Limb (tissue), 2 donors: Measurements from ENCODE around the gene GRIFIN.
"Not testable (repeated sequence)": the region's sequence is repeated elsewhere in the genome, so short reads cannot be mapped to it uniquely, and the experiment has no call there.

Experiments
- DNase-seq, 2 donors: peaks; one replicate each; pipeline ENCODE4 v3.0.0-alpha.2; 2016; ENCODE audit errors: extremely low spot score in 2 of 2

The GRIFIN gene

DNA sequence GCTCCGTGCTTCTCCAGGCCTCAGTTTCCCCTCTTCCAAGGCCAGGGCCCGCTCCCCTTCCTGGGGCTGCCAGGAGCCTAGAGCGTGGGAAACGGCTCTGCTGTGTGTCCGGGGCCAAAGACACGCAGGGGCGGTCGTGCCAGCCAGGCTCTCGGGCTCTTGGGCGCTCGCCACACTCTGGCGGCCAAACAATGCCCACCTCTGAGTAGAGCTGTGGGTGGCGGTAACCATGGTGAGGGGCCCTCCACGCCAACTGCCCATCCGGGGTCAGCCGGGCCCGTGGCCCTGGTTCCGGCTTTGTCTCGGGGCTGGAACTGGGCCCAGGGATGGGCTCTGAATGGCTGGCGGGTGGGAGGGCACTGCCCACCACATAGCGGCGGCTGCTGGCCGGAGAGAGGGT is 16.0 kb downstream of the GRIFIN start:
- DNase-seq = no peak

GRCh38 chr7:2459674-2460073 is 16.5 kb downstream of the GRIFIN start:
- DNase-seq = no peak

- not testable (repeated sequence) for DNase-seq
These were observed 22.3 kb downstream of the GRIFIN start for GRCh38 chr7:2453849-2454248.

DNA sequence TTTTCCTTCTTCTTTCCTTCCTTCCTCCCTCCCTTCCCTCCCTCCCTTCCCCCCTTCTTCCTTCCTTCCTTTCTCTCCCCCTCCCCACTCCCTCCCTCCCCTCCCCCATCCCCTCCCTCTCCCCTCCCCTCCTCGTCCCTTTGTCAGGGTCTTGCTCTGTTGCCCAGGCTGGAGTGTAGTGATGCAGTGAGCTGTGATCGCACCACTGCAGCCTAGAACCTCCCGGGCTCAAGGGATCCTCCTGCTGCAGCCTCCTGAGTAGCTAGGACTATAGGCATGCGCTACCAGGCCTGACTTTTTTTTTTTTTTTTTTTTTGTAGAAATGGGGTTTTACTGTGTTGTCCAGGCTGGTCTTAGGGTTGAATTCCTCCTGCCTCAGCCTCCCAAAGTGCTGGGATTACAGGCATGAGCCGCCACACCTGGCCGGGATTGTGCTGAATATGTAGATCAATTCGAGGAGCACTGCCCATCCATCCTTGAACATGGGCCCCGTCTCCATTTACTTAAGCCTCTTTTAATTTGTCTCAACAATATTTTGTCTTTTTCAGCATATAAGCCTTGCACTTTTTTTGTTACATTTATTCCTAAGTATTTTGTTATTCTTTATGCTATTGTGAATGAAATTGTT is 23.4 kb downstream of the GRIFIN start:
- no peak for DNase-seq

GRCh38 chr7:2452074-2452507 is 24.1 kb downstream of the GRIFIN start:
- no peak for DNase-seq

DNA sequence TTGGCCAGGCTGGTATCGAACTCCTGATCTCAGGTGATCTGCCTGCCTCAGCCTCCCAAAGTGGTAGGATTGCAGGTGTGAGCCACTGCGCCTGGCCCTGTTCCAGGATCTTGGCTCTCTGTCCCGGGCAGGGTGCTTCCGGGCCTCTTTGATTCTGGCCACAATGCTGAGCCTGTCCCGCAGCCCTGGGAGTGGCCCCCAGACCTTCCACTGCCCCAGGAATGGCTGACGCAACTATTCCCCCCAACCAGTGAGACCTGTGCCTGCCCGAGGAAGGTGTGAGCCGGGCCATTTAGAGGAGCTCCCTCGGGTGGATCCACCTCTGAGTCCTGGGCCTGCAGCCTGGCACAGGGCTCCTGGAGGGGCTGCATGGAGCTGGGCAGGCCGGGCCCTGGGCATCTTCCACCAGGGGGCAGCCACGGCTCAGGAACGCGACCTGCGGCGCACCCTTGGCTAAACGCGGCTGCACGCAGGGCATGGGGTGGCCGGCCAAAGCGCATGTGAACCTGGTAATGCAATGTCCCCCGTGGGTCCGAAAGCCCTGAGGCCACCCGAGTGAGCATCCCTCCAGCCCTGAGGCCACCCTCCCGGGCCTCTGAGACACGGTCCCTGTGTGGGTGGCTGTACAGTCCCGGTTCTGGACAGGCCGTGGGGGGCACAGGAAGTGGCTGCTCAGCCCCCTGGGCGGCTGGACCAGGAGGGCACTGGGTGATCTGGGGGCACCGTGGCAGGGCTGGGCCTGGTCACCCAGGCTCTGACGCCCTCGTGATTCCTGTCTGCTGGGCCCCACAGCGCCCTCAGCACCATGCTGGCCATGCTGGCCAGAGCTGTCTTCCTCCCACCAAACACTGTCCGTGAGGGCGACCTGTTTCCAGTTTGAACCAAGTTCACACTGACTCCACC is 24.8 kb downstream of the GRIFIN start:
- DNase-seq = peak; percentile 55 to 89

DNA sequence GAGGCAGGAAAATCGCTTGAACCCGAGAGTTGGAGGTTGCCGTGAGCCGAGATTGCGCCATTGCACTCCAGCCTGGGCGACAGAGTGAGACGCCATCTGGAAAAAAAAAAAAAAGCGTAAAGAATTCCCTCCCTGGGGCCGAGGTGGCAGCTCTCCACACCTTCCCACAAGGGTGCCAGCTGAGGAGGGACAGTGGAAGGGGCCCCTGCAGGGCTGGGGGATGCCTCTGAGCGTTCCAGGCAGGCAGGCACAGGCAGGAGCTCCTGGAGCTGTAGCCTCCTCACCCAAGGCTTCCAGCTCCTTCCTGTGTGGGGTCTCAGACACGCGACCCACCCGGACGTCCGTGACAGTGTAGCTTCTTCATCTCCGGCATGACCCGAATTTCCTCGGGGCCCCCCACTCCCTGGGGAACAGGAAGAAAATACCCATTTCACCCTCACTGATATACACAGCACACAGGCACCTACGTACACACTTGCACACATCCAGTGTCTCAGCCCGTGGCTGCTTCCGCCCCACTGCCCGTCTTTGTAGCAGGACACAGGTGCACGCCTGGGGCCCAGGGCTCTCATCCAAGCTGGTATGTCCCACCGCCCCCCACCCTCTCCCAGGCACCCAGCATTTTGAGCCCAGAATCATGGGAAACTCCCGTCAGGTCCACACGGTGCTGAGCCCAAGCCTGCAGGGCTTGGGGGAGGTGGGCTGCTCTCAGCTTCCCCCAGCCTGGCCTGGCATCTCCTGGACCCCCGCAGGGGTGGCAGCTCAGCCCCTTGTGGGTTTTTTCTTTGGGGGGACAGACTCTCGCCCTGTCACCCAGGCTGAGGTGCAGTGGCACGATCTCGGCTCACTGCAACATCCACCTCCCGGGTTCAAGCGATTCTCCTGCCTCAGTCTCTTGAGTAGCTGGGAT is 25.7 kb downstream of the GRIFIN start:
- no peak for DNase-seq

GRCh38 chr7:2446676-2447075 is 29.5 kb downstream of the GRIFIN start:
- DNase-seq = no peak

GRCh38 chr7:2445898-2446555 is 30.2 kb downstream of the GRIFIN start:
- DNase-seq = no peak

GRCh38 chr7:2445047-2445446 is 31.2 kb downstream of the GRIFIN start:
- no peak for DNase-seq

DNA sequence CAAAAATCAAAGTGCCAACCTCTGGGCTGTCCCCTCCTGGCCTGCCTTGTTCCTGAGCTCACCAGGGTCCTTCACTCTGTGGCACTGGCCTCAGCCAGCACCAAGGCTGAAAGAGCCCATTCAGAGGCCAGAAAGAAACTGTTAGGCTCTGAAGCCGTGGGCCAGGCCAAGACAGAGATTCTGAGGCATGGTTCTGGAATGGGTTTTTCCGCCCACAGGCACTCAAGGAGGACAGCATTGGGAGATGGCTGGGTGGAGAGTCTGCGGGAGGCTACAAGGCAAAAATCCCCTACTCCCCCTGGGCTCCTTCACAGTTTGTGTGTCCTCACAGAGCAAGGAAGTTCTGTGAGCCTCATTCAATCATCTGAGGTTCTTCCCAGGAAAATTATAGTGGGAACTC is 31.7 kb downstream of the GRIFIN start:
- no peak for DNase-seq

DNA sequence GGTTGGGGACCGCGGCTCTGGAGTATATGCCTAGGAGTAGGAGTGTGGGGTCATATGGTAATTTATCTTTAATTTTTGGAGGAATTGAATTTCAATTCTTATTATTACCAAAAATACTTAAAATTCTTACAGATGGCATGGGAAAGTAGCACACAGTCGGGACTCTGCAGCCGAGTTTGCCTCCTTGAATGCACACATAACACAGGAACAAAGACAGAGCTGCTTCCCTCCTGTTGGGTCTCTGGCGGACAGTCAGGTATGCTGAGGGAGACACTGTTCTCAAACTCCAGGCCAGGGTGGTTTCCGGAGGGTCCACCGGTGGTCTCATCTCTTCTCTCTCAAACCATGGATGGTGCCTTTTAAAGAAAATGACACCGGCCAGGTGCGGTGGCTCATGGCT is 32.7 kb downstream of the GRIFIN start:
- no peak for DNase-seq

DNA sequence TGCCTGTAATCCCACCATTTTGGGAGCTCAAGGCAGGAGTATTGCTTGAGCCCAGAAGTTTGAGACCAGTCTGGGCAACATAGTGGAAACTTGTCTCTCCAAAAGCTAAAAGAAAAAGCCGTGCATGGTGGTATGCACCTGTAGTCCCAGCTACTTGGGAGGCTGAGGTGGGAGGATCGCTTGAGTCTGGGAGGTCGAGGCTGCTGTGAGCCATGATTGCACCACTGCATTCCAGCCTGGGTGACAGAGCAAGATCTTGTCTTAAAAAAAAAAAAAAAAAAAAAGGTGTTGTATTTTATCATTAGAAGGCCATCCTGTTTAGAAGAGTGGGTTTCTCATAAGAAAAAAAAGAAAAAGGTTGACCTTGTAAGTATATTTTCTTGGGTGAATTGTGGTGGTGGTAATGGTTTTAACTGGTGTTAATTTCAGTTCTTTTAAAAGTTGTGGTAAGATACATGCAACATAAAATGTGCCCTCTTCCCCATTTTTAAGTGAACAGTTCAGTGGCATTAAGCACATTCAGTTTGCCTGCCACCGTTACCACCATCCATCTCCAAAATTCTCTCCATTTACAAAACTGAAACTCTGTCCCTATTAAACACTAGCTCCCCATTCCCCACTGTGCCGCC is 34.7 kb downstream of the GRIFIN start:
- no peak for DNase-seq

DNA sequence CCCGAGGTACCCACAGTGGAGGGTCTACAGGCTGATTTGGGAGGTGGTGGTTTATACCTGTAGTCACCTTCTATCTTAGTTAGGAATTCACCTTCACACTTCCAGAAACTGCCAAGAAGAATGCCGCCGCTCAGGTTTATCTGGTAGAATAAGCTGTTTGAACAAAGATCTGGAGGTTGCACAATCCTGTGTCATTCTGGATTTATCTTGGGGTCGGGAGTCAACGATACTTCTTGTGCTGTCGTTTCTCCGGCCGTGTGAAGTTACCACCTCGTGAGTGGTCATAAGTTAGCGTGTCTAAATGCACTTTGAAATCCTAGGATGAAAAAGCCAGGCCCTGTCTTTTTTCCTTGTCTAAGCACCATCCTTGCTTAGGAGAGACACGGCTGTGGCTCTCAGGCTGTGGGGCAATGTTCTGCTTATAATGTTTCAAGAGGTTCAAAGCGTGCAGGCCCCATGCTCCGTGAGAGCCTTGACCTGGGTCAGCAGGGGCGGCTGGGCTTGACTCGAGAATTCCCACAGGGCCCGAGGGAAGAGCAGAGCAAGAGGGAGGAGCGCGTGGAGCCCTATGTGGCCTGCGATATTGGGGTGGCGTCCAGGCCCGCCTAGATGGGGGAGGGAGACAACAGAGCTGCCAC is 35.5 kb downstream of the GRIFIN start:
- DNase-seq = no peak

GRCh38 chr7:2438775-2439174 is 37.4 kb downstream of the GRIFIN start:
- DNase-seq = no peak

DNA sequence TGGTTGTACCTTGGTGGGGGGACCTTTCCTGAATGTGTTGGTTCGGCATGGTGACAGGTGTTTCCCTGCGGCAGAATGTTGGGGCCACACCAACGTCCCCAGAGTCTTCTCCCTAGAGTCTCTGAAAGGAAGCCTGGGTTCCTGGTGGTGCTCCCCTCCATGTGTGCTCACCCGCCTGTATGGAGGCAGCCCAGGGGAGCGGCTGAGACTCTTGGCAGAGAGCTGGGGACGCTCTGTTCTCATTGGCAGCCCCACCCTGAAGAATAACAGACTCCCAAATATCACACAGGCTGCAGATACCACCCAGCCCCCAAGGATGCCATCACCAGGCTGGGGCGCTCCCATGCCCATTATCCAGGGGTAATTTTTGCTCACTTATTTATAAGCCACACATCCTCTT is 38.0 kb downstream of the GRIFIN start:
- no peak for DNase-seq

GRCh38 chr7:2437537-2438148 is 38.6 kb downstream of the GRIFIN start:
- DNase-seq = no peak

DNA sequence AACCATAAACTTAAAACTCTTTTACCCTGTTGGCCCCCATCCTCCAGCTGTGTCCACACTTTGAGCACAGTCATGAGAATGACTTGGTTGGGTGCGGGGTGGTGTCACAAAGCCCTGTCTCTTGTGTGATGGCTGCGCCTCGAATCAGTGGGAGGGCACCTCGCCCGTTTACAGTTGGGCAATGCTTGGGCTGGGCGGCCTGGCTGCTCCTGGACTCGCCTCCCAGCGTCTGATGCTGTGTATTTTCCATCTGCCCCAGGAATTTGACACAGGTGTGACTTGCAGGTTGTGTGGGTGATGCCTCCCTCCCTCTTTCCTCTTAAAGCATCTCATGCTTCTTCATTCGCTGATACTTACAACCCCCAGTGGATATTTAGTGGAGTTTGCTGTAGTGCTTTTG is 39.1 kb downstream of the GRIFIN start:
- no peak for DNase-seq

DNA sequence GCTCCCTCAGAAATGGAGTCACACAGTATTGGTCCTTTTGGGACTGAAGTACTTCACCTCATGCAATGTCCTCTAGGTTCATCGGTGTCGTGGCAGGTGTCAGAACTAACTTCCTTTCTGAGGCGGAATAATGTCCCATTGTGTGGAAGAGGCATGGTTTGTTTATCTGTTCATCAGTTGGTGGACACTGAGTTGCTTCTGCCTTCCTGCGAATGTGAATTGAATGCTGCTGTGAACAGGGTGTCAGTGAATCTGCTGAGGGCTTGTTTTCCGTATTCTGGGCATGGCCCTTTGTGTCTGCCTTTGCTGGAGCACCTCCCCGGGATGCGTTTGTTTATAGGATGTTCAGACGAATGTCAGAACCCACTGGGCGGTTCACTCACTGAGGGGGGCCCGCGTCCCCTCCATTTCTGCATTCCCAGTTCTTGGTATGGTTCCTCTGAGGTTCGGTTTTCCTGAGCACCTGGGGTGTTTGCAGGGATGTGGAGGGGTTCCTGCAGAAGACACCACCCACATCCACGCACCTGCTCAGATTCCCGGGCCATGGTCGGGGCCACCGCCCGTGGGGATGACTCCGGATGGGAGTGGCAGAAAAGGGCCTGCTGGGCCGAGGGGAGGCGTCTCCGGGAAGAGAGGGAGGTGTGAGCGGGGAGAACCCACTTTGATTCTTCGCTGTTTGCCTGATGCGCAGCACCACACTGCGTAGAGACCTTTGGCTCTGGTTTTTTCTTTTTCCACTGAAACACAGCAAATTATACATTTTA is 39.7 kb downstream of the GRIFIN start:
- no peak for DNase-seq
